VCaP (cell line): ENCODE results near the gene TM6SF1.
"Not testable (repeated sequence)": the region's sequence is repeated elsewhere in the genome, so short reads cannot be mapped to it uniquely, and the experiment has no call there.

ENCODE experiments used
- H3K27ac ChIP-seq: fragments of 450-650 bp; 2 replicates; pipeline ENCODE4 v1.5.1; 2017
- CTCF ChIP-seq: fragments of 450-650 bp; conservative IDR thresholded peaks from 2 replicates; pipeline ENCODE4 v1.5.1; 2017; ENCODE audit warnings: mild to moderate bottlenecking, moderate library complexity

The TM6SF1 gene

GRCh38 chr15:83081256-83082014 is 26.0 kb upstream of the TM6SF1 start:
- no peak for TF ChIP-seq CTCF
- H3K27ac ChIP-seq, result no peak overlapping the region

- H3K27ac ChIP-seq, result no peak overlapping the region
- no peak for TF ChIP-seq CTCF
These were observed 24.6 kb upstream of the TM6SF1 start for GRCh38 chr15:83082730-83083386.

DNA sequence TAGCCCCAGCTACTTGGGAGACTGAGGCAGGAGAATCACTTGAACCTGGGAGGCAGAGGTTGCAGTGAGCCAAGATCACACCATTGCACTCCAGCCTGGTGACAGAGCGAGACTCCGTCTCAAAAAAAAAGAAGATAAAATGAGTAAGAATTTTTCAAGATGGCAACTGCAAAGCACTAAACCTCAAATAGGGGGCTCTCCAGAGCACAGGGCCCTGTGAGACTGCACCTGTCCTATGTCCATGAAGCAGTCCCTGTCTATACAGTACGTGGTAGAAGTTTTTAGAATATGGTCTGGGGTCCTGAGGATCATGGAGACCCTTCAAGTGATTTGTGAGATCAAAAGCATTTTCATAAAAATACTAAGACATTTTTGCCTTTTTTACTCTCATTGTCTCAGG is 22.0 kb upstream of the TM6SF1 start:
- H3K27ac ChIP-seq, result not testable (repeated sequence)

DNA sequence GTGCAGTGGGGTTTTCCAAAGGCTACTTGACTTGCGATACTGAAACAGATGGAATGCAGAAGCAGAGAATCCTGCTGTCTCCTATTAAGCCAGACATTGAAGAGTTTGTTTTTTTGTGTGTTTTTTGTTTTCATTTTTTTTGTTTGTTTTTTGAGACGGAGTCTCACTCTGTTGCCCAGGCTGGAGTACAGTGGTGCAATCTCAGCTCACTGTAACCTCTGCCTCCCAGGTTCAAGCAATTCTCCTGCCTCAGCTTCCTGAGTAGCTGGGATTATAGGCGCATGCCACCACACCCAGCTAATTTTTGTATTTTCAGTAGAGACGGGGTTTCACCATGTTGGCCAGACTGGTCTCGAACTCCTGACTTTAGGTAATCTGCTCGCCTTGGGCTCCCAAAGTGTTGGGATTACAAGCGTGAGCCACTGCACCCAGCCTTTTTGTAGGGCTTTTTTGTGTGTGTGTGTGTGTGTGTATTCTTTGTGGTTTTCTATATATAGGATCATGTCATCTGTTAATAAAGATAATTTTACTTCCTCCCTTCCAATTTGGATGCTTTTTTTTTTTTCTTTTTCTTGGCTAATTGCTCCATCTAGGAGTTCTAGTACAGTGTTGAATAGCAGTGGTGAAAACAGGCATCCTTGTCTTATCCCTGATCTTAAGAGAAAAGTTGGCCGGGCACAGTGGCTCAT is 21.4 kb upstream of the TM6SF1 start:
- not testable (repeated sequence) for H3K27ac ChIP-seq

DNA sequence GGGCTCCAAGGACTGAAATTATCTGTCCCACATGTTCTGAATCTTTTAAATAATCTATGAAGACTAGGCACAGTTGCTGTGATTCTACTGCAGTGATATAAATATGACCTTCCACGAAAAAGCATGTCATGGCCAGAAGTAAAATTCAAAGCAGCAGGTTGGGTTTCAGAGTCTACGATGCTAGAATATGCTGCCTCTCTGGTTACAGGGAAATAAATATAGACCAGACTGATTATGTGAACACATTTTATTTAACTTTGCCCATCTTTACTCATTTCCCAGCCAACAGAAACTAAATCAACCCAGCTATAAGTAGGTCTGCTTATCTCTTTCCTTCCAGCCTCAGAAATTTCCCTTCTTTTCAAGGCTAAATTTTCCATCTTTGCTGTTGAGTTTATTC is 19.9 kb upstream of the TM6SF1 start:
- H3K27ac ChIP-seq, result no peak overlapping the region
- TF ChIP-seq CTCF, result no peak

DNA sequence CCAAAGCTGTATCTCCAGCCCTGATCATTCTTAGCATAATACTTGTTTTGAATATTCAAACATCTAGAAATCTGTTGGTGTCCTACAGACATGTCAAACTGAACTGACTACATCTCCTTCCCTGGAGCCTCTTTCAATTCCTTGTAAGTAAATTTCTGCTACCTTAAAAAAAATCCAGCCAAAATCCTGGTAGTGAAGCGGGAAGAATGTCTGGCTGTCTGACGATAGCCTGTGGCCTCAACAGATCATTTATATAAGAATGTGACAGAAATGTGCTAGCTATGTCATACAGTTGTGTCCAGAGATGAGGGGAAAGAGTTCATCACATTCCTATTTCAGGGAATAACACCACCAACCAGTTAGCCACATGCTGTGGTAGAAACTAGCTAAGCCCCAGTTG is 18.6 kb upstream of the TM6SF1 start:
- TF ChIP-seq CTCF, result no peak
- no peak overlapping the region for H3K27ac ChIP-seq

- no peak for TF ChIP-seq CTCF
- no peak overlapping the region for H3K27ac ChIP-seq
These were observed 17.0 kb upstream of the TM6SF1 start for GRCh38 chr15:83090465-83090864.

DNA sequence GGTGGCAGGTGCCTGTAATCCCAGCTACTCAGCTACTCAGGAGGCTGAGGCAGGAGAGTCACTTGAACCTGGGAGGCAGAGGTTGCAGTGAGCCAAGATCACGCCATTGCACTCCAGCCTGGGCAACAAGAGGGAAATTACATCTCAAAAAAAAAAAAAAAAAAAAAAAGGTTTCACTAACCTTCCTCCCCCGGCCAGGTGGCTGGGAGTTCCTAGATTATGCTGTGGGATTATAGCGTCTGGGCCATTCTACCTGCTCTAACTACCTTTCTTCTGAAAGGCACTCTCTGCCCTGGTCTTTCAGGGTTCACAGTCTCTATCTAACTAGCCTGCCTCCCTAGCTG is 15.5 kb upstream of the TM6SF1 start:
- H3K27ac ChIP-seq, result not testable (repeated sequence)

- no peak for TF ChIP-seq CTCF
- H3K27ac ChIP-seq, result no peak overlapping the region
These were observed 15.0 kb upstream of the TM6SF1 start for GRCh38 chr15:83092309-83092976.
